ENCODE results near the gene PGC. TPM values are rescaled to one million over a fixed set of nuclear protein-coding genes. Genes with fewer than 3 reads are reported as not detected.

Gene PGC
- total and polyA plus RNA-seq, 2 donors (not counting 1 experiment from before 2014, with no cell fraction given), result not detected

GRCh38 chr6:41687501-41688175 is 59.6 kb downstream of the PGC start:
- H3K27ac Mint-ChIP-seq, result peak overlapping the region; percentile 81
- 96% methylated on average over 8 of the region's 9 CpGs for WGBS (ENCODE audit: insufficient coverage)
- ATAC-seq (ENCODE audit: low read depth) (no peak), DNase-seq (no peak)
- intact Hi-C loops (cut with micrococcal nuclease), result no loop called here
- Histone ChIP-seq H3K9me3 (ENCODE audit: control extremely low read depth in 1 of 3, control insufficient read depth in 2 of 3, insufficient read depth in 1 of 3, low read length in 2 of 3) (no peaks in the 10 kb centered on the region), H3K27me3 (replicated peaks in 1 of 4; ENCODE audit: control extremely low read depth in 1 of 4, control insufficient read depth in 3 of 4, insufficient read depth in 4 of 4, low read length in 3 of 4) (no peaks in the 10 kb centered on the region), H3K27ac (ENCODE audit: low read length in 2 of 2) (peak overlapping the region in 1 of 2 donors; percentile 47), H3K4me3 (ENCODE audit: control extremely low read depth in 1 of 5, extremely low read depth in 1 of 5, insufficient read depth in 1 of 5, low read depth in 2 of 5, low read length in 4 of 5) (no peak overlapping the region), H3K4me2 (replicated peaks; ENCODE audit: low read depth, low read length, poor library complexity, severe bottlenecking) (no peak overlapping the region), H3K79me2 (ENCODE audit: control insufficient read depth, insufficient read depth, low read length) (peaks cover 26% of the 10 kb centered on the region), H4K20me1 (ENCODE audit: control insufficient read depth, insufficient read depth, low read length, poor library complexity, severe bottlenecking) (peaks cover 54% of the 10 kb centered on the region), H3K9ac (ENCODE audit: low read length) (no peak overlapping the region), H3K4me1 (ENCODE audit: control insufficient read depth in 2 of 2, insufficient read depth in 2 of 2, low read length in 2 of 2) (peaks cover 6 to 21% of the 10 kb centered on the region in 2 donors), H3K36me3 (replicated peaks in 1 of 2; ENCODE audit: control extremely low read depth in 1 of 2, control insufficient read depth in 1 of 2, extremely low read depth in 1 of 2, insufficient read depth in 2 of 2, low read length in 1 of 2) (peaks cover 0 to 80% of the 10 kb centered on the region in 2 experiments), H2AFZ (ENCODE audit: insufficient read depth, low read depth, low read length, poor library complexity, severe bottlenecking) (no peak overlapping the region)
- POLR2A ChIA-PET, result interaction anchor here (1.0 kb wide), 1 partner anchor 47 kb away, joined by 4 read pairs; no protein-coding TSS in a partner anchor
- no peaks in the 10 kb centered on the region for H3K9me3 Mint-ChIP-seq (ENCODE audit: insufficient read depth)
- no peaks in the 10 kb centered on the region for H3K27me3 Mint-ChIP-seq
- H3K4me3 Mint-ChIP-seq, result no peak overlapping the region
- TF ChIP-seq CTCF (IDR thresholded peaks at IDR 0.05) (no peak), EZH2 (IDR thresholded peaks at IDR 0.05; ENCODE audit: borderline replicate concordance, insufficient read depth, low read depth, low read length, poor library complexity, severe bottlenecking) (no peak)
- CTCF ChIA-PET, result interaction anchor here (0.7 to 8.4 kb wide), 4 partner anchors 13 to 99 kb away, joined by 3 to 86 read pairs (median 11); no protein-coding TSS in a partner anchor
- peaks cover 21% of the 10 kb centered on the region for H3K4me1 Mint-ChIP-seq

Small RNAs within 50 kb of the gene (small RNA-seq; reads per million reads assigned to genes)
- not detected for gene AL365205.2 (ENCODE audit: insufficient read length, low read depth, low replicate concordance)
- gene AL365205.3 (ENCODE audit: insufficient read length, low read depth, low replicate concordance), result not detected

Other genes starting within 250 kb of the PGC start
- gene FOXP4, start 201.0 kb downstream of the PGC start, total RNA-seq, result 37.5 and 38.7 TPM in 2 replicates
- gene FOXP4, start 201.0 kb downstream of the PGC start, polyA plus RNA-seq, result 15.9 and 17.0 TPM in 2 replicates
- gene MDFI, start 108.9 kb downstream of the PGC start, total RNA-seq, result not detected in 2 replicates
- not detected in 2 replicates for gene MDFI, start 108.9 kb downstream of the PGC start, polyA plus RNA-seq
- 147 and 148 TPM in 2 replicates for gene TFEB, start 11.8 kb downstream of the PGC start, total RNA-seq
- gene TFEB, start 11.8 kb downstream of the PGC start, polyA plus RNA-seq, result 77.4 and 113 TPM in 2 replicates
- 8.6 and 9.8 TPM in 2 replicates for gene FRS3, start 32.5 kb upstream of the PGC start, total RNA-seq
- gene FRS3, start 32.5 kb upstream of the PGC start, polyA plus RNA-seq, result 8.7 and 12.0 TPM in 2 replicates
- not detected in 2 replicates for gene PRICKLE4, start 33.4 kb upstream of the PGC start, total RNA-seq
- 0.60 and 0.75 TPM in 2 replicates for gene PRICKLE4, start 33.4 kb upstream of the PGC start, polyA plus RNA-seq
- gene TOMM6, start 40.3 kb upstream of the PGC start, total RNA-seq, result 117 and 130 TPM in 2 replicates
- gene TOMM6, start 40.3 kb upstream of the PGC start, polyA plus RNA-seq, result 167 and 239 TPM in 2 replicates
- gene USP49, start 148.0 kb upstream of the PGC start, total RNA-seq, result 7.5 and 9.9 TPM in 2 replicates
- 2.6 and 3.2 TPM in 2 replicates for gene USP49, start 148.0 kb upstream of the PGC start, polyA plus RNA-seq
- gene MED20, start 173.7 kb upstream of the PGC start, total RNA-seq, result 18.2 and 24.2 TPM in 2 replicates
- 4.6 and 5.3 TPM in 2 replicates for gene MED20, start 173.7 kb upstream of the PGC start, polyA plus RNA-seq
- 10.5 and 11.1 TPM in 2 replicates for gene BYSL, start 174.1 kb upstream of the PGC start, total RNA-seq
- 5.8 and 6.0 TPM in 2 replicates for gene BYSL, start 174.1 kb upstream of the PGC start, polyA plus RNA-seq
- 136 and 145 TPM in 2 replicates for gene CCND3, start 194.4 kb upstream of the PGC start, total RNA-seq
- 218 and 298 TPM in 2 replicates for gene CCND3, start 194.4 kb upstream of the PGC start, polyA plus RNA-seq